Adipose tissue (tissue), 3 donors: Measurements from ENCODE around the gene PIEZO1. TPM values are rescaled to one million over a fixed set of nuclear protein-coding genes. Genes with fewer than 3 reads are reported as not detected.

ENCODE experiments used
- H3K27ac ChIP-seq: one replicate; pipeline ENCODE4 v1.5.1; 2013; ENCODE audit warnings: low read depth, low read length
- WGBS, 3 donors: extraction: QIAGEN DNeasy Blood & Tissue Kit; methylation state at CpG; one replicate each; pipeline ENCODE4 v1.1.7; 2013; 5-methylcytosine and 5-hydroxymethylcytosine counted together
- polyA plus RNA-seq, 3 donors: library from polyadenylated mRNA; stranded (reverse); fragments of 200-250 nt; gene quantifications; one replicate each; pipeline ENCODE4 v1.2.3, GENCODE V29; 2013
- donor health status: healthy with polysubstance abuse.
- donor health status: Bipolar disorder and iron deficiency.
- donor health status: healthy.

Gene PIEZO1
- polyA plus RNA-seq, 3 donors = 61.0 to 436 (median 237) TPM

- no peak overlapping the region for H3K27ac ChIP-seq
- 66 to 74% (median 69%) methylated on average over 9 to 10 of the region's 10 CpGs for WGBS, 3 donors
These were observed 23.2 kb downstream of the PIEZO1 start for GRCh38 chr16:88761830-88762229.

DNA sequence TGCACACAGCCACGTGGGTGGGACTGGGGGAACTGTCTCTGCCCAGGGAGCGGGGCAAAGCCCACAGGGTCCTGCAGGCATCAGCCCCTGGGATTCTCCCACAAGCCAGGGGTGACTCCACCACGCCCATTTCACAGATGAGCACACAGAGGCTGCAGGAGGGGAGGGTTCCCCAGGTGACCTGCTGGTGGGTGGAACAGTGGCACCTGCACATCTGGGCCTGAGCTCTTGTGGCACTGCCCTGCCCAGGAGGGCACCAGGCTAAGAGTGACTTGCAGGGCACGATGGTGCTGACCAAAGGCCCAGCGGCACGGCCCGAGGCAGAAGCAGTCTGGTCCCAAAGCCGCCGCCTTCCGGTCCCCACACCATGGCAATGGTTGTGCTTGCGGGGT, 23.9 kb downstream of the PIEZO1 start:
- H3K27ac ChIP-seq = no peak overlapping the region
- WGBS, 3 donors = 89 to 90% (median 89%) methylated on average over 8 to 11 of the region's 11 CpGs

- WGBS, 3 donors = 62 to 81% (median 78%) methylated on average over 24 of the region's 24 CpGs
- no peak overlapping the region for H3K27ac ChIP-seq
These were observed 24.4 kb downstream of the PIEZO1 start for GRCh38 chr16:88760424-88761142.

GRCh38 chr16:88759976-88760350, 25.1 kb downstream of the PIEZO1 start:
- no peak overlapping the region for H3K27ac ChIP-seq
- WGBS, 3 donors = 86 to 93% (median 92%) methylated on average over 21 to 22 of the region's 22 CpGs

- WGBS, 3 donors = 56 to 70% (median 63%) methylated on average over 24 to 26 of the region's 26 CpGs
- H3K27ac ChIP-seq = no peak overlapping the region
These were observed 25.6 kb downstream of the PIEZO1 start for GRCh38 chr16:88759245-88759975.

DNA sequence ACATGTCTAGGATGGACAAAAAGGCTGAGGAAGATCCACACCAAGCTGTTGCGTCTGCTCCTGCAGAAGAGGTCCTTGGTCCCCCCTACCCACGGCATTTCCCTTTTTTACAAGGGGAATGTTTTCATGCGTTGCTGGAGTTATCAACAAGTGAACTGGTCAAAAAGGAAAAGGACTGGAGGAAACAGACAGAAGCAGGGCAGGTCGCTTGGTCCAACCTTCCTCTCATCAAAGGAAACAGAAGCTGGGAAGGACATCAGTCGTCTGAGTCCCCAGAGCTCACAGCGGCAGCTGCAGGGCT, 26.1 kb downstream of the PIEZO1 start:
- 71 to 86% (median 73%) methylated on average over 6 of the region's 6 CpGs for WGBS, 3 donors
- H3K27ac ChIP-seq = no peak overlapping the region

GRCh38 chr16:88758227-88758943, 26.6 kb downstream of the PIEZO1 start:
- 82 to 83% (median 83%) methylated on average over 13 of the region's 13 CpGs for WGBS, 3 donors
- no peak overlapping the region for H3K27ac ChIP-seq

DNA sequence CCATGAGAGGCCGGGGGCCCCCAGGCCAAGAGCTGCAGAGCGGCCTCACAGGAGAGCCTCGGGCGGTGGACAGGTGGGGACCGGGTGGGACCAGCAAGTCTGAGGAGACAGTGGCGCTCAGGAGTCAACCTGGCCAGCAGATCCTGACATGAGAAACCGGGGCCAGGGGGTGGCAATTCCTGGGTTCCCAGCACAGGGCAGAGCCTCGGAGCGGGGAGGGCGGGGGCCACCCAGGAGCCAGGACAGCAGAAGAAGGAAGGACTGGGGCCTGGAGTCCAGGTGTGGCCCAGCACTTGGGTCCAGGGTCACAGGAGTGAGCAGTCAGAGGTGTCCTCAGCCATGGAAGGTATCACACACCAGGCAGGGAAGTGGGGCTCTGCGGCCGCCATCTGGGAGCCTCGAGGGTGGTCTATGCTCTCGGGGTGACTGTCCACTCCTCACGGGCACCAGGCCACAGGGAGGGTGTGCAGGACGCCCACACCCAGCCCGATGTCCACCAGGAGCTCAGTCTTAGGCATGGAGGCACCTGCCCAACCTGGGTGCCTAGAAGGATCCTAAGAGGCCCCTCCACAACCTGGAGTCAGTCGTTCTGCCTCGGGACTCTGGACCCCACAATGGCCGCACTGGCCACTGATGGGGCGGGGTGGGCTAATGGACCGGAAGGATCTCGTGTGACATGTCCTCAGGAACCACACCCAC, 29.1 kb downstream of the PIEZO1 start:
- H3K27ac ChIP-seq = no peak overlapping the region
- WGBS, 3 donors = 83 to 90% (median 84%) methylated on average over 21 to 23 of the region's 23 CpGs

GRCh38 chr16:88754912-88755744, 29.9 kb downstream of the PIEZO1 start:
- no peak overlapping the region for H3K27ac ChIP-seq

DNA sequence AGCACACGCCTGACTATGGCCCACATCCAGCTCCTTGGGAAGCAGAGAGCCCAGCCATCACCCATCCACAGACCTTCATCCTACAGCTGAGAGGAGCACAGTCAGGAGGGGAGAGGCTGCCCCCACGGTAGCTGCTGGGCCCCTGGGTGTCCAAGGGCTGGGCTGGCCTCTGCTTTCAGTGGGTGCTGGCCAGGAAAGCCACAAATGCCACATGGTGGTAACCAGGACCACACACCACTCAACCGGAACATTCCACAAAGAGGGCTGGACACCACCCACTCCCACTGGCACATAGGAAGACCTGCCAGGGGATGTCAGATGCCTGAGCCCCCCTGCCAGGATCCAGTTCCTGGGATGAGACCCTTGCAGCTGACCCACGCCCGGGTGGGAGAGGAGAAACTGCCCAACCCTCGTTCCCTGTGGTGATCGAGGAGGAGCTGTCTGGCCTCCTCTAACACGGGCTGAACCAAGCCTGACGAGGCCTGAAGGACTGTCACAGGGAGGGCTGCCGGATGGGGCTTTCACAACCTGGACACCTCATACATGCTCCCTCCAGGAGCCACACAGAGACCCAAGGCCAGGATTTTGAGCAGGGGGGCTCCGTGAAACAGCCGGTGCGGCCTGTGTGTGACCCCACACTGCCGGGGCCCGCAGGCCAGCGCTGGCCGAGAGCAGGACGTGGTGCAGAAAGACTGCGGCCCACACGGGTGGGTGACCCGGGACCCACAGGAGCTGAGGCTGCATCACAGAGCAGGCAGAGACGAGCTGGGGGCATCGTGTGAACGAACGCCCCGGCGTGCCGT, 30.7 kb downstream of the PIEZO1 start:
- H3K27ac ChIP-seq = no peak overlapping the region
- 87 to 89% (median 88%) methylated on average over 23 to 28 of the region's 28 CpGs for WGBS, 3 donors

More at GRCh38 chr16:88754912-88755744, 29.9 kb downstream of the PIEZO1 start:
- 75 to 84% (median 79%) methylated on average over 41 to 42 of the region's 42 CpGs for WGBS, 3 donors

- 81 to 95% (median 88%) methylated on average over 10 to 11 of the region's 11 CpGs for WGBS, 3 donors
- no peak overlapping the region for H3K27ac ChIP-seq
These were observed 31.4 kb downstream of the PIEZO1 start for GRCh38 chr16:88753602-88754001.

DNA sequence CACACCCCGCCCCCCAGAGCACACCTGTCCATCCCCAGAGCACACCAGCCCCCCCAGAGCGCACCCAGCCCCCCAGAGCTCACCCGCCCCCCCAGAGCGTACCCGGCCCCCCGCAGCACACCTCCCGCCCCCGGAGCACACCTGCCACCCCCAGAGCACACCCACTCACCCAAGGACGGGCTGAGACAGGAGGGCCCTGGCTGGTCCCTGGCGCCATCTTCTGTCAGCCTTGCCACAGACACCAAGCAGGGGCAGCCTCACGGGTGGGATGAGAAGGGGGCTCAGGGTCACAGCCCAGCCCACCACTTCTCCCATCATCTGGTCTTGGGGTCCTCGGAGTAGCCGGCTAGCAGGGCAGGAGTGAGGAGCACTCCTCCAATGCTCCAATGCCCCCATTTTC, 31.8 kb downstream of the PIEZO1 start:
- H3K27ac ChIP-seq = no peak overlapping the region
- 80 to 89% (median 89%) methylated on average over 7 to 13 of the region's 13 CpGs for WGBS, 3 donors

- H3K27ac ChIP-seq = no peak overlapping the region
- 90 to 91% (median 90%) methylated on average over 14 to 16 of the region's 16 CpGs for WGBS, 3 donors
These were observed 32.5 kb downstream of the PIEZO1 start for GRCh38 chr16:88752386-88753002.

DNA sequence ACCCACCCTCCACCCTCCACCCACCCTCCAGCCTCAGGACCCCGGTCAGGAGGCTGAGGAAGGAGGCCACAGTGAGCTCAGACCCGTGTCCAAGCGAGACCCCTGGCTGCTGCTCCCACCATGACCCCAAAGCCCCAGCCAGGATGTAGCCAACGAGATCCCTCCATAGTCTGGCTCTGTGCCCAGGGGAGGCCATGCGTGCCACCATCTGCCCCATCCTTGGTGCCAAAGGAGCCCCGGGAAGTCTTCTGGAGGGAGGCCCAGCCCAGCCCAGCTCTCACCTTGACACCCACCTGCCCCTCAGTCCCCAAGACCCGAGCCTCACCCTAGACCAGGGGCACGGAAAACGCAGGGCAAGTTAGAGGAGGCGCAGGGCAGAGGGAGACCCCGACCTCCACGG, 34.2 kb downstream of the PIEZO1 start:
- no peak overlapping the region for H3K27ac ChIP-seq
- WGBS, 3 donors = 81 to 88% (median 88%) methylated on average over 11 to 12 of the region's 12 CpGs

- 91 to 97% (median 95%) methylated on average over 25 to 26 of the region's 26 CpGs for WGBS, 3 donors
- no peak overlapping the region for H3K27ac ChIP-seq
These were observed 35.7 kb downstream of the PIEZO1 start for GRCh38 chr16:88749358-88749757.

DNA sequence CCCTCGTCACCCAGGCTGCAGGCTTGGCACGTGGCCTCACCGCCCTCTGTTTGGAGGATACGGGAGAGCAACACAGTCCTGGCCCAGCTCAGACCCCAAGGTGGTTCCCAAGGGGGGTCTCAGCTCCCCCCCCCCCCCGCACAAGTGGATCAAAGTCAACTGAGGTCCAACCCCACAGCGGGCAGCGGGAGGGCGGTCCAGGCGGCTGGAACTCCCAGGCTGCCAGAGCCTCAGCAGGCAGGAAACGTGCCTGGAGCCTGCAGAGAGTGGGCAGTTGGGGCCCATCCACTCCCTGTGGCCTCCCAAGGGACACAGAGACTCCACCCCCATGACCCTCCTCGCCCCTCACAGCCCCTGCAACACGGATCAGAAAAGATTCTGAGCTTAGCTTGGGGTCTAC, 36.7 kb downstream of the PIEZO1 start:
- 82 to 89% (median 86%) methylated on average over 11 to 12 of the region's 12 CpGs for WGBS, 3 donors
- no peak overlapping the region for H3K27ac ChIP-seq
